A549 (cell line): ENCODE results near the gene PDGFA.

ENCODE experiments used
- CBX2 ChIP-seq: fragments of 200-600 bp; sonication (generic); IDR thresholded peaks from 2 replicates; pipeline ENCODE4 v1.6.1; 2016; ENCODE audit warnings: low read depth, mild to moderate bottlenecking, borderline replicate concordance
- CEBPB ChIP-seq, 2 experiments: fragments of >200 bp in 1 of 2; sonication (Bioruptor Twin) in 1 of 2; formaldehyde crosslinking in 1 of 2; IDR thresholded peaks; 2 replicates each; pipeline ENCODE4 v1.6.1; 2012 to 2016
- CHD4 ChIP-seq: fragments of 200-600 bp; sonication (generic); IDR thresholded peaks from 2 replicates; pipeline ENCODE4 v1.6.1; 2016; ENCODE audit warnings: antibody characterized with exemption, mild to moderate bottlenecking, borderline replicate concordance
- EP300 ChIP-seq, 2 experiments: fragments of >200 bp; sonication (Bioruptor Twin); formaldehyde crosslinking; IDR thresholded peaks; 2 replicates in 1 of 2; 3 replicates in 1 of 2; pipeline ENCODE4 v1.6.1; 2016 to 2017
- MAFK ChIP-seq: fragments of 450-650 bp; IDR thresholded peaks from 2 replicates; pipeline ENCODE4 v1.6.1; 2014; ENCODE audit not compliant: partially characterized antibody
- POLR2A ChIP-seq: IDR thresholded peaks from 2 replicates; pipeline ENCODE4 v1.6.1; 2012; ENCODE audit warnings: mild to moderate bottlenecking, low read length
- RAD21 ChIP-seq, 2 experiments: fragments of >200 bp in 1 of 2; sonication (Bioruptor Twin) in 1 of 2; formaldehyde crosslinking in 1 of 2; IDR thresholded peaks in 1 of 2; conservative IDR thresholded peaks in 1 of 2; 2 replicates in 1 of 2; 3 replicates in 1 of 2; pipeline ENCODE4 v1.6.1; 2012 to 2018; ENCODE audit warnings: inconsistent platforms in 1 of 2
- RFX5 ChIP-seq: fragments of 450-650 bp; IDR thresholded peaks from 2 replicates; pipeline ENCODE4 v1.7.1; 2014; ENCODE audit warnings: antibody characterized with exemption, mild to moderate bottlenecking, moderate library complexity
- SMC3 ChIP-seq: fragments of >200 bp; sonication (Bioruptor Twin); formaldehyde crosslinking; IDR thresholded peaks from 3 replicates; pipeline ENCODE4 v1.6.1; 2018; ENCODE audit warnings: inconsistent platforms
- TF ChIP-seq, protein P1 (sequence below): fragments of >200 bp; sonication (Bioruptor Twin); formaldehyde crosslinking; IDR thresholded peaks from 3 replicates; pipeline ENCODE4 v1.5.1; 2016

DNA sequence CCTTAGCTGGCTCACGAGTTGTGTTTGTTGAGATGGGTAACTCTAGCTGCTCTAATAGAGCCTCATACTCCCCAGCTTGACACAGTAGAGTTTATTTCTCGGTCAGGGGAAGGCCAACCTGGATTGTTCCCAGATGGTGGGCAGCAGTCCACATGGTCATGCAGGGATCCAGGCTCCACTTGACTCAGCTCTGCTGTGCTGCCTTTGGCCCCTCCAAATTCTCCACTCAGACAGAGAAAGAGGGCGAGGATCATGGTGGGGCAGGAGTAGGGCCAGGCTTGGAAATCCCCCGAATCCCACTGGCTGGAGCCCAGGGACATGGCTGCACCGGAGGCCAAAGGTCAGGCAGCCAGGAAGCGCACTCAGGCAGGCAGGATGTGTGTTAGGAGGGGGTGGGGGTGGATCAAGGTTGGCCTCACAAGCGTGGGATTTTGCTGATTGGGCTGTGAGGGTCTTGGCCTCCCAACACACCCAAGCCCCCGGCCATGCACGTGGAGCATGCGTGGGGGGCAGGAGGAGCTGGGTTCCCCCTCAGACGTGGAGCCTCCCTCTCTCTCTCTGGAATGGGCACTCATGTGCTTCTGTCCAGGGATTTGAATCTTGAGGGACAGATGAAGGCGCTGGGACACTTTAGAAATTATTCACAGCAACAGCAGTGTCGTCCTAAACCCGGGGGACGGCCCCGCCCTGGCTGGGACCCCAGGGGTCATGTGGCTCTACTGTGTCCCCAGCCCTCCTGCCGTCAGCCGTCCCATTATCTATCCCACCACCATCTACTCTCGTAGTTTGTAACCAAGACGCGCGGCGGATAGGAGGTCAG lies 44.8 kb downstream of the PDGFA start:
- TF ChIP-seq, protein P1, sequence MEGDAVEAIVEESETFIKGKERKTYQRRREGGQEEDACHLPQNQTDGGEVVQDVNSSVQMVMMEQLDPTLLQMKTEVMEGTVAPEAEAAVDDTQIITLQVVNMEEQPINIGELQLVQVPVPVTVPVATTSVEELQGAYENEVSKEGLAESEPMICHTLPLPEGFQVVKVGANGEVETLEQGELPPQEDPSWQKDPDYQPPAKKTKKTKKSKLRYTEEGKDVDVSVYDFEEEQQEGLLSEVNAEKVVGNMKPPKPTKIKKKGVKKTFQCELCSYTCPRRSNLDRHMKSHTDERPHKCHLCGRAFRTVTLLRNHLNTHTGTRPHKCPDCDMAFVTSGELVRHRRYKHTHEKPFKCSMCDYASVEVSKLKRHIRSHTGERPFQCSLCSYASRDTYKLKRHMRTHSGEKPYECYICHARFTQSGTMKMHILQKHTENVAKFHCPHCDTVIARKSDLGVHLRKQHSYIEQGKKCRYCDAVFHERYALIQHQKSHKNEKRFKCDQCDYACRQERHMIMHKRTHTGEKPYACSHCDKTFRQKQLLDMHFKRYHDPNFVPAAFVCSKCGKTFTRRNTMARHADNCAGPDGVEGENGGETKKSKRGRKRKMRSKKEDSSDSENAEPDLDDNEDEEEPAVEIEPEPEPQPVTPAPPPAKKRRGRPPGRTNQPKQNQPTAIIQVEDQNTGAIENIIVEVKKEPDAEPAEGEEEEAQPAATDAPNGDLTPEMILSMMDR: no peak
- TF ChIP-seq MAFK (no peak), CEBPB (IDR thresholded peaks at IDR 0.05) (no peak), CBX2 (no peak), RAD21 (conservative IDR thresholded peaks at IDR 0.05 in 1 of 2, IDR thresholded peaks at IDR 0.05 in 1 of 2) (no peak), EP300 (IDR thresholded peaks at IDR 0.05) (no peak), RFX5 (no peak), CHD4 (no peak), POLR2A (no peak), SMC3 (no peak)
